IPS-15b (cell line): Measurements from ENCODE around the gene TNNI3K.

ENCODE experiments used
- H3K27me3 ChIP-seq: one replicate; pipeline ENCODE4 v1.6.1; 2013; ENCODE audit warnings: low read length; ENCODE audit not compliant: control insufficient read depth, insufficient read depth
- H3K36me3 ChIP-seq: one replicate; pipeline ENCODE4 v1.6.1; 2013; ENCODE audit warnings: low read length; ENCODE audit not compliant: control insufficient read depth, insufficient read depth
- H3K4me1 ChIP-seq: one replicate; pipeline ENCODE4 v1.6.1; 2013; ENCODE audit warnings: mild to moderate bottlenecking, low read length; ENCODE audit not compliant: control insufficient read depth, insufficient read depth
- H3K4me3 ChIP-seq: one replicate; pipeline ENCODE4 v1.5.1; 2013; ENCODE audit warnings: low read depth, low read length
- H3K9ac ChIP-seq: one replicate; pipeline ENCODE4 v1.6.1; 2013; ENCODE audit warnings: low read depth, mild to moderate bottlenecking, low read length
- H3K9me3 ChIP-seq: one replicate; pipeline ENCODE4 v1.6.1; 2013; ENCODE audit warnings: mild to moderate bottlenecking, low read length; ENCODE audit not compliant: control insufficient read depth, insufficient read depth

Gene TNNI3K

DNA sequence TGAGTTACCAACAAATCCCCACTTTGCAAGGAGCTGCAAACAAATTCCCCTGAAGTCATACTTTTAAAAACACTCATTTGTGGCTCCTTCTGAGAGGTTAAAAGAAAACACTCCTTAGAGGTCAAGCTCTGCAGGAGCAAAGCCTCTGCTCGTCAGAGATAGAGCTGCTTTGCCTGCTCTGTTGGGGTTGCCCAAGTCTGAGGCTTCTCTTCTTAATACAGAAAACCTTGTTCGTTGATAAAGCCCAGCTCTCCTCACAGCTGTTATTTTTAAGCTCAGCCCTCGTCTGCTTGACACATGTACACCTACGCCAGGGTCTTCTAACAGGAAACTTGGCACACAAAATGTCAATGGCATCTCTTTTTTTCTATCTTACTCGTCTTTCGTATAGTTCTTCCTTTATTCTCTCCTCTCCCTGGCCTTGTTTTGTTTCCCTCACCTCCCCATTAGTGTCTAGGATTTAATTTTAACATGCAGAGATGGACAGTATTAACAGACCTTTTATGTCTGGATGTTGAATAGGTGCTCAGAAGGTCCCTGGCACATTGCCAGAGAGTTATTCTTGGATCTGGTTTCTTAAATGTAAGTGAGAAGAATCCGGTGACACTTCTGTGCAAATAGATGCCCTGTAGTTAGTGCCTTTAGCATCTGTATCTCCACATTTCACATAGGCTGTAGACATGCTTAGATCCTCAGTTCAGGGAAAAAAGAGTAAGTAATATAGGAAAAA, 191.2 kb downstream of the TNNI3K start:
- H3K9me3 ChIP-seq = no peaks in the 10 kb centered on the region
- no peaks in the 10 kb centered on the region for H3K4me1 ChIP-seq
- H3K4me3 ChIP-seq = no peak overlapping the region
- no peak overlapping the region for H3K9ac ChIP-seq
- H3K27me3 ChIP-seq = no peaks in the 10 kb centered on the region
- no peaks in the 10 kb centered on the region for H3K36me3 ChIP-seq

DNA sequence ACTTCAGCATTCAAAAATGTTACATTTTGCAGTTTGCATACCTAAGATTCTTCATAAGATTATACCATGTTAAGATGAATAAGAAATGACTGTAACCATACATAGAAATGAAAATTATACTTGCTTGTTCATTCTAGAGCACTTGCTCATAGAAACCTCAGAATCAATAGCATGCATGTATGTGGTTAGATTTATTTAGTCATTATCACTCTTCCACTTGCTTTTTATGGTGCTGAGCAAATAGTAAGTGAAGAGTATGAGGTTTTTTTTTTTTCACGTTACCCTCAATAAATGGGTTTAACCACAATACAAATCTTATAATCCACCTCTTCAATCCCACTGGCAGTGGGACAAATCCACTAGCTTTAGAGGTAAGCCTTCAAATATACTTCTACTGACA, 192.5 kb downstream of the TNNI3K start:
- H3K36me3 ChIP-seq = no peaks in the 10 kb centered on the region
- no peaks in the 10 kb centered on the region for H3K4me1 ChIP-seq
- H3K9me3 ChIP-seq = no peaks in the 10 kb centered on the region
- no peak overlapping the region for H3K4me3 ChIP-seq
- H3K27me3 ChIP-seq = no peaks in the 10 kb centered on the region
- H3K9ac ChIP-seq = no peak overlapping the region

- Histone ChIP-seq H3K9me3 (no peaks in the 10 kb centered on the region), H3K9ac (no peak overlapping the region), H3K4me1 (no peaks in the 10 kb centered on the region), H3K4me3 (no peak overlapping the region), H3K27me3 (no peaks in the 10 kb centered on the region), H3K36me3 (no peaks in the 10 kb centered on the region)
Observed at GRCh38 chr1:74429580-74429979, 194.4 kb downstream of the TNNI3K start.

DNA sequence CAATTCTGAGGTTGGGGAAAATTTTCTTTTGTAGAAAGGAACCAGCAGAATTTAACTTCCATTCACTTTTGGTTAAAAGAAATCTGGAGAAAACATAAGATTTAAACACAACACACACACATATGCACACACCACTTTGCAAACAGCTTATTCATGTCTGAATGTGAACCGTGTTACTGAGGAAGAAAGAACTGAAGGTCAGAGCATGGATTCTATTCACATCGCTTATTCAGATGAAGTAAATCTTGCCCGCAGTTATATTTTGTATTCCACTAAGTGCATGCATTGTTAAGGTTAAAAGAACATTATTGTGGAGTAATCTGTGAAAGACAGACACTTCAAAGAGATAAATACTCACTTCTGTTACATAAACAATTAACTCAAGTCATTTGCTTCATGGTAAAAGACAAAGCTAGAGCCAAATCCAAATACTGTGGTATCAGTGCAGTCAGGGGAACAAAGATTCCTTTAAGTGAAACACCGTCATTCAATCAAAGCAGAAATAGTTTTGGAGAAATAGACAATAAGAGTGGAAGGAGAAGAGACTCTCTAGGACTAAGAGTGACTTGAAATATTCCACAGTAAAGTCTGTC, 195.3 kb downstream of the TNNI3K start:
- no peak overlapping the region for H3K9ac ChIP-seq
- H3K9me3 ChIP-seq = no peaks in the 10 kb centered on the region
- H3K4me3 ChIP-seq = no peak overlapping the region
- no peaks in the 10 kb centered on the region for H3K27me3 ChIP-seq
- no peaks in the 10 kb centered on the region for H3K36me3 ChIP-seq
- no peaks in the 10 kb centered on the region for H3K4me1 ChIP-seq

GRCh38 chr1:74431531-74431930, 196.3 kb downstream of the TNNI3K start:
- Histone ChIP-seq H3K36me3 (no peaks in the 10 kb centered on the region), H3K9me3 (no peaks in the 10 kb centered on the region), H3K4me1 (no peaks in the 10 kb centered on the region), H3K4me3 (no peak overlapping the region), H3K27me3 (no peaks in the 10 kb centered on the region), H3K9ac (no peak overlapping the region)

DNA sequence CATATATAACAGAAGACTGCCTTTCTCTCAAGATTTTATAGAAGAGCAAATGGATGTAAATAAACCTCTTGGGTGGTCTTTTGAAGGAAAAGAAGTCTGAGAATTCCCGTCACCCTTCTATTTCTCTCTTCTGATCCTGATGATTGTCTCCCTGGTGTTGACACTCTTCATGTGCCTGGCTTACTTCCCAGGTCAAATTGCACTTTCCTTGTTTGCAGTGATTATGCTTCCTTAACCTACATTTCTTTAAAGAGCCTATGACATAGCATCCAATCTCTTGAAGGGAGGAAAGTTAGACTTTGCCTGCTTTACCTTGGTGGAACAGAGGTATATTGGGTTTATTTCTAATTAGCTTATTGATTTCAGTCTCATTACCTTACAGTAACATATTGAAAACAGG, 197.1 kb downstream of the TNNI3K start:
- Histone ChIP-seq H3K4me3 (no peak overlapping the region), H3K9me3 (no peaks in the 10 kb centered on the region), H3K27me3 (no peaks in the 10 kb centered on the region), H3K9ac (no peak overlapping the region), H3K36me3 (no peaks in the 10 kb centered on the region), H3K4me1 (no peaks in the 10 kb centered on the region)

- H3K27me3 ChIP-seq = no peaks in the 10 kb centered on the region
- H3K4me3 ChIP-seq = no peak overlapping the region
- H3K9me3 ChIP-seq = no peaks in the 10 kb centered on the region
- no peaks in the 10 kb centered on the region for H3K36me3 ChIP-seq
- no peaks in the 10 kb centered on the region for H3K4me1 ChIP-seq
- H3K9ac ChIP-seq = no peak overlapping the region
Observed at GRCh38 chr1:74434321-74434720, 199.1 kb downstream of the TNNI3K start.

- no peak overlapping the region for H3K9ac ChIP-seq
- no peak overlapping the region for H3K4me3 ChIP-seq
- H3K9me3 ChIP-seq = no peaks in the 10 kb centered on the region
- no peaks in the 10 kb centered on the region for H3K36me3 ChIP-seq
- H3K27me3 ChIP-seq = no peaks in the 10 kb centered on the region
- H3K4me1 ChIP-seq = no peaks in the 10 kb centered on the region
Observed at GRCh38 chr1:74436078-74436477, 200.9 kb downstream of the TNNI3K start.

DNA sequence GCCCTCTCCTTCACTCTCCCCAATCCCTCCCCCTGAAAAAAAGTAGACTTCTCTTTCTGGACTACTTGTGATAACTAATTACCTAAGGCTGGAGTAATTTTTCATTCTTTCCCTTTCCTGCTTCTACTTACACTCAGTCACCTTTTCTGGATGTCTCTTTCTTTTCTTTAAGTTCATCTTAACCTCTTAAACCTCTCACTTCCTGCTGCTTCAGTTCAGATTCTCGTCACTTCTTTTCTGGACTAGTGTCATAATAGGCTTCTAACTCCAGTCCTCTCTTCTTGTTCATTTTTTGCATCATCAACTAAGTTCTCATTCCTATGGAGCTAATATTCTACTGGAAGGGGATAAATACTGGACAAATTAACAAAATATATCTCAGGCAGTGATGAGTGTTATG, 201.8 kb downstream of the TNNI3K start:
- H3K4me3 ChIP-seq = no peak overlapping the region
- no peaks in the 10 kb centered on the region for H3K9me3 ChIP-seq
- no peaks in the 10 kb centered on the region for H3K36me3 ChIP-seq
- H3K27me3 ChIP-seq = no peaks in the 10 kb centered on the region
- H3K9ac ChIP-seq = no peak overlapping the region
- no peaks in the 10 kb centered on the region for H3K4me1 ChIP-seq

GRCh38 chr1:74452035-74452434, 216.8 kb downstream of the TNNI3K start:
- H3K36me3 ChIP-seq = no peaks in the 10 kb centered on the region
- H3K9ac ChIP-seq = no peak overlapping the region
- H3K9me3 ChIP-seq = no peaks in the 10 kb centered on the region
- H3K4me1 ChIP-seq = no peaks in the 10 kb centered on the region
- H3K27me3 ChIP-seq = no peaks in the 10 kb centered on the region
- H3K4me3 ChIP-seq = no peak overlapping the region

DNA sequence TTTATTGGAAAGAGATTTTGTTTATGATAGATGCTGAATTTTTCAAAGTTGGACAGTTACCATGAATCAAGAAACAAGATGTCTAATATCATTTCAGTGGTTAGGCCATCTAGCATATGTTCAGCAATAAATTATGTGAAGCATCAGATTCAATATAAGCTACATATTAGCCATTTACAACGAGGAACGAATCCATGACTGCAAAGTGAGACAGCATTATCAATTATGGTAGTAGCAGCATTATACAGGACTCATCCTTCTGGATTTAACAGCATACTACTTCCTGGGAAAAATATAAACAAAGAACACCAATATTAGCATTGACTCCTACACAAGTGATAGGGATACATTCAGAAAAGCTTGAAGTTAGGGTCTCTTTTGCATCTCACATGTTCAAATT, 218.1 kb downstream of the TNNI3K start:
- no peak overlapping the region for H3K9ac ChIP-seq
- no peak overlapping the region for H3K4me3 ChIP-seq
- no peaks in the 10 kb centered on the region for H3K4me1 ChIP-seq
- no peaks in the 10 kb centered on the region for H3K9me3 ChIP-seq
- no peaks in the 10 kb centered on the region for H3K36me3 ChIP-seq
- no peaks in the 10 kb centered on the region for H3K27me3 ChIP-seq

DNA sequence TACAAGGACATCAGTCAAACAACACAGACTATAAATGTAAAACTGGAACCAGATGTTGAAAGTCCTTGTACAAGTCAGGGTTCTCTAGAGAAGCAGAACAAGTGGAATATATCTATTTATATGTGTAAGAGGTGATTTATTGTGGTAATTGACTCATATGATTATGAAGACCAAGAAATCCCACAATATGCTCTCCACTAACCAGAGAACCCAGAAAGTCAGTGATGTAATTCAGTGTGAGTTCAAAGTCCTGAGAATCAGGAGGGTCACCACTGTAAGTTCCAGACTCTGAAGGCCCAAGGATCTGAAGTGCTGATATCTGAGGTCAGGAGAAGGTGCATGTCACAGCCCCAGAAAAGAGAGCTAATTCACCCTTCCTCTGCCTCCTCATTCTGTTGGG, 220.2 kb downstream of the TNNI3K start:
- Histone ChIP-seq H3K9me3 (no peaks in the 10 kb centered on the region), H3K36me3 (no peaks in the 10 kb centered on the region), H3K4me1 (no peaks in the 10 kb centered on the region), H3K9ac (no peak overlapping the region), H3K4me3 (no peak overlapping the region), H3K27me3 (no peaks in the 10 kb centered on the region)
